Parathyroid adenoma (tissue), 2 donors: ENCODE data around the gene HNMT.

ENCODE experiments used
- H2AFZ ChIP-seq: fragments of 300-600 bp; sonication (generic); one replicate; pipeline ENCODE4 v1.7.0; 2017; ENCODE audit warnings: antibody characterized with exemption, mild to moderate bottlenecking
- H3K27ac ChIP-seq: fragments of 300-600 bp; sonication (generic); one replicate; pipeline ENCODE4 v1.7.0; 2017
- H3K27me3 ChIP-seq: fragments of 300-600 bp; sonication (generic); one replicate; pipeline ENCODE4 v1.7.0; 2017; ENCODE audit warnings: low read length; ENCODE audit not compliant: control insufficient read depth, insufficient read depth
- H3K36me3 ChIP-seq: fragments of 300-600 bp; sonication (generic); one replicate; pipeline ENCODE4 v1.7.0; 2017; ENCODE audit warnings: low read length; ENCODE audit not compliant: control insufficient read depth, insufficient read depth
- H3K4me1 ChIP-seq: fragments of 300-600 bp; sonication (generic); one replicate; pipeline ENCODE4 v1.7.0; 2017; ENCODE audit warnings: control low read depth
- H3K4me2 ChIP-seq: fragments of 300-600 bp; sonication (generic); one replicate; pipeline ENCODE4 v1.7.0; 2017; ENCODE audit warnings: low read length
- H3K4me3 ChIP-seq: fragments of 300-600 bp; sonication (generic); one replicate; pipeline ENCODE4 v1.7.0; 2017; ENCODE audit warnings: low read depth, low read length
- H3K79me2 ChIP-seq: fragments of 300-600 bp; sonication (generic); one replicate; pipeline ENCODE4 v1.7.0; 2017; ENCODE audit warnings: control low read depth
- H3K9ac ChIP-seq: fragments of 300-600 bp; sonication (generic); one replicate; pipeline ENCODE4 v1.7.0; 2017; ENCODE audit warnings: mild to moderate bottlenecking
- H3K9me3 ChIP-seq: fragments of 300-600 bp; sonication (generic); one replicate; pipeline ENCODE4 v1.7.0; 2017; ENCODE audit warnings: low read length; ENCODE audit not compliant: control insufficient read depth
- TF ChIP-seq, protein P1 (sequence below): fragments of 300-600 bp; sonication (generic); IDR thresholded peaks from one replicate; pipeline ENCODE4 v1.7.0; 2017; ENCODE audit warnings: antibody characterized with exemption, mild to moderate bottlenecking
- donor health status: primary hyperparathyroidism.

HNMT gene

GRCh38 chr2:138013639-138014038, 49.4 kb downstream of the HNMT start:
- Histone ChIP-seq H3K4me1 (no peaks in the 10 kb centered on the region), H3K27ac (no peak overlapping the region), H3K36me3 (no peaks in the 10 kb centered on the region), H3K4me2 (no peak overlapping the region), H3K9me3 (no peaks in the 10 kb centered on the region), H3K4me3 (no peak overlapping the region), H3K9ac (no peak overlapping the region), H3K27me3 (no peaks in the 10 kb centered on the region), H3K79me2 (no peaks in the 10 kb centered on the region), H2AFZ (no peak overlapping the region)
- TF ChIP-seq, protein P1, sequence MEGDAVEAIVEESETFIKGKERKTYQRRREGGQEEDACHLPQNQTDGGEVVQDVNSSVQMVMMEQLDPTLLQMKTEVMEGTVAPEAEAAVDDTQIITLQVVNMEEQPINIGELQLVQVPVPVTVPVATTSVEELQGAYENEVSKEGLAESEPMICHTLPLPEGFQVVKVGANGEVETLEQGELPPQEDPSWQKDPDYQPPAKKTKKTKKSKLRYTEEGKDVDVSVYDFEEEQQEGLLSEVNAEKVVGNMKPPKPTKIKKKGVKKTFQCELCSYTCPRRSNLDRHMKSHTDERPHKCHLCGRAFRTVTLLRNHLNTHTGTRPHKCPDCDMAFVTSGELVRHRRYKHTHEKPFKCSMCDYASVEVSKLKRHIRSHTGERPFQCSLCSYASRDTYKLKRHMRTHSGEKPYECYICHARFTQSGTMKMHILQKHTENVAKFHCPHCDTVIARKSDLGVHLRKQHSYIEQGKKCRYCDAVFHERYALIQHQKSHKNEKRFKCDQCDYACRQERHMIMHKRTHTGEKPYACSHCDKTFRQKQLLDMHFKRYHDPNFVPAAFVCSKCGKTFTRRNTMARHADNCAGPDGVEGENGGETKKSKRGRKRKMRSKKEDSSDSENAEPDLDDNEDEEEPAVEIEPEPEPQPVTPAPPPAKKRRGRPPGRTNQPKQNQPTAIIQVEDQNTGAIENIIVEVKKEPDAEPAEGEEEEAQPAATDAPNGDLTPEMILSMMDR, result no peak

DNA sequence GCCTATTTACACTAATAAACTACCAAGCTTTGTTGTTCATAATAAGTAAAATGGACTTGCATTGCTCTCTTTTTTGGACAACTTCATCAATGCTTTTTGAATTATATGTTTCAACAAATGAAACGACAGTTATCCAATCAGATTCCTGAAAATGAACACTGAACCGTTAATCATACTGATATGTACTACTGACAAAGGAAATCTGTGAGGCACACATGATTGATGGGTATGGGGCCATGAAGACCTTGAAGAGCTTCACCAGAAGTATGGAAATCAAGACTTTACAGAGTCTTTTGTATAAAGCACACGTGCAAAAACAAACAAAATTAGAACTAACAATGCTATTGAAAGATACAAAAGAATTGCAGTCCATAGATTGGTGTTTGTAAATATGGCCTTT, 51.2 kb downstream of the HNMT start:
- no peak overlapping the region for H2AFZ ChIP-seq
- H3K9ac ChIP-seq, result no peak overlapping the region
- no peak overlapping the region for H3K4me2 ChIP-seq
- no peaks in the 10 kb centered on the region for H3K79me2 ChIP-seq
- H3K36me3 ChIP-seq, result no peaks in the 10 kb centered on the region
- no peak overlapping the region for H3K4me3 ChIP-seq
- H3K27ac ChIP-seq, result no peak overlapping the region
- TF ChIP-seq, protein P1, result no peak
- H3K4me1 ChIP-seq, result no peaks in the 10 kb centered on the region
- no peaks in the 10 kb centered on the region for H3K9me3 ChIP-seq
- no peaks in the 10 kb centered on the region for H3K27me3 ChIP-seq

DNA sequence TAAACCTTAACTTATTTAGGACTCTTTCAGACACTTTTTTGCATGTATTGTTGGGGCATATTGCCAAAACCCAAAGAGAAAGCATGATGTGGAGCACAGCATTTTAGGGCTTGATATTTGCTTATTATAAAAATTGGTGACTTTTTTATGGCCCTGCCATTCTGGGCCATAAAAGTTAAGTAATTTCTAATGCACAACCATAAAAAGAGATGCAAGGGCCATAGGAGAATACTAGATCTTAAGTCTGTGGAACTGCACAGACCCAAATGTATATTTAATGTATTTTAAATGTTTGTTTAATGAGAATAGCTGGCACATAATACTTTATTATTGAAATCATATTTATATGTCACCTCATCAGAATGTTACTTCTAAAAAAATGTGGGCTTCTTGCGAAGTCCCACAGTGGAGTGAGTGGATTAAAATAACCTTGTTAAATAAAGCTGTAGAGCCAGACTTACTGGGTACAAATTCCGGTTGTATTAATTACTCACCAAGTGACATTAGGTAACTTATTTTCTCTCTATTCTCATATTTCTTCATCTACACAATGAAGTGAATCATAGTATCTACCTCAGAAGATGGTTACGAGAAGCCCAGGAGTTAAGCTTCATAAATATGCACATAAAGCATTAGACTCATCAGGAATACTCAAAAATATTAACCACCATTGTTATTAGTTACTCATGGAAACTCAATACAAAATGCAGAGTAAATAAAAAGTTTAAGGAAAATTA, 52.2 kb downstream of the HNMT start:
- no peak overlapping the region for H2AFZ ChIP-seq
- no peaks in the 10 kb centered on the region for H3K27me3 ChIP-seq
- H3K9me3 ChIP-seq, result no peaks in the 10 kb centered on the region
- no peak overlapping the region for H3K27ac ChIP-seq
- H3K4me3 ChIP-seq, result no peak overlapping the region
- no peaks in the 10 kb centered on the region for H3K79me2 ChIP-seq
- TF ChIP-seq, protein P1, result no peak
- H3K4me2 ChIP-seq, result no peak overlapping the region
- H3K36me3 ChIP-seq, result no peaks in the 10 kb centered on the region
- no peaks in the 10 kb centered on the region for H3K4me1 ChIP-seq
- no peak overlapping the region for H3K9ac ChIP-seq

GRCh38 chr2:138017824-138018223, 53.6 kb downstream of the HNMT start:
- Histone ChIP-seq H3K4me3 (no peak overlapping the region), H3K4me2 (no peak overlapping the region), H3K9ac (no peak overlapping the region), H3K9me3 (no peaks in the 10 kb centered on the region), H2AFZ (no peak overlapping the region), H3K4me1 (no peaks in the 10 kb centered on the region), H3K79me2 (no peaks in the 10 kb centered on the region), H3K27ac (no peak overlapping the region), H3K27me3 (no peaks in the 10 kb centered on the region), H3K36me3 (no peaks in the 10 kb centered on the region)
- TF ChIP-seq, protein P1, result no peak
